CD14-positive monocyte (primary cell): ENCODE measurements around the gene FAM47E. TPM values are rescaled to one million over a fixed set of nuclear protein-coding genes. Genes with fewer than 3 reads are reported as not detected.

Experiments
- DNase-seq, 3 donors: peaks; one replicate each; pipeline ENCODE4 v3.0.0-alpha.2; 2011 to 2022
- H2AFZ ChIP-seq: 2 replicates; pipeline ENCODE4 v1.6.0; 2012; ENCODE audit warnings: mild to moderate bottlenecking, low read depth, low read length, inconsistent platforms; ENCODE audit not compliant: insufficient read depth, poor library complexity, severe bottlenecking
- H3K27ac ChIP-seq, 2 donors: 1 replicate in 1 of 2; 2 replicates in 1 of 2; pipeline ENCODE4 v1.5.1; 2012 to 2013; ENCODE audit warnings: low read length in 2 of 2, control low read depth in 1 of 2, inconsistent platforms in 1 of 2, low read depth in 1 of 2, mild to moderate bottlenecking in 1 of 2
- H3K27me3 ChIP-seq, 2 donors: one replicate each; pipeline versions ENCODE4 v1.6.0 to v1.6.1; 2011 to 2013; ENCODE audit warnings: low read length in 2 of 2; ENCODE audit not compliant: control insufficient read depth in 2 of 2, insufficient read depth in 2 of 2
- H3K36me3 ChIP-seq, 2 donors: replicated peaks in 1 of 2; 1 replicate in 1 of 2; 2 replicates in 1 of 2; pipeline versions ENCODE4 v1.5.1 to v1.6.1; 2012 to 2013; ENCODE audit warnings: low read length in 2 of 2, control low read depth in 1 of 2, inconsistent platforms in 1 of 2, mild to moderate bottlenecking in 1 of 2; ENCODE audit not compliant: insufficient read depth in 2 of 2, control insufficient read depth in 1 of 2
- H3K4me1 ChIP-seq, 2 donors: 1 replicate in 1 of 2; 2 replicates in 1 of 2; pipeline versions ENCODE4 v1.5.1 to v1.6.1; 2012 to 2013; ENCODE audit warnings: low read length in 2 of 2, control low read depth in 1 of 2, inconsistent platforms in 1 of 2, mild to moderate bottlenecking in 1 of 2, moderate library complexity in 1 of 2; ENCODE audit not compliant: insufficient read depth in 2 of 2, control insufficient read depth in 1 of 2
- H3K4me2 ChIP-seq: replicated peaks from 2 replicates; pipeline ENCODE3; 2012; ENCODE audit warnings: low read length, moderate library complexity, mild to moderate bottlenecking; ENCODE audit not compliant: poor library complexity, severe bottlenecking; ENCODE audit errors: extremely low read depth
- H3K4me3 ChIP-seq, 3 experiments: fragments of 200-600 bp in 1 of 3; sonication (generic) in 1 of 3; replicated peaks in 1 of 3; 1 replicate in 2 of 3; 2 replicates in 1 of 3; pipeline ENCODE4 v1.5.1; 2011 to 2013; ENCODE audit warnings: low read length in 3 of 3, mild to moderate bottlenecking in 3 of 3, control low read depth in 2 of 3, low read depth in 2 of 3, inconsistent platforms in 1 of 3, moderate library complexity in 1 of 3
- H3K79me2 ChIP-seq: 2 replicates; pipeline ENCODE4 v1.6.0; 2012; ENCODE audit warnings: mild to moderate bottlenecking, control low read depth, inconsistent platforms, low read length, moderate library complexity; ENCODE audit not compliant: insufficient read depth
- H3K9ac ChIP-seq: 2 replicates; pipeline ENCODE4 v1.6.0; 2017; ENCODE audit warnings: low read length, mild to moderate bottlenecking; ENCODE audit not compliant: insufficient read depth, poor library complexity, severe bottlenecking
- H3K9me3 ChIP-seq, 2 donors: replicated peaks in 1 of 2; 1 replicate in 1 of 2; 2 replicates in 1 of 2; pipeline versions ENCODE4 v1.5.1 to v1.6.1; 2012 to 2013; ENCODE audit warnings: low read length in 2 of 2, control low read depth in 1 of 2; ENCODE audit not compliant: control insufficient read depth in 1 of 2, insufficient read depth in 1 of 2
- H4K20me1 ChIP-seq: 2 replicates; pipeline ENCODE4 v1.6.0; 2012; ENCODE audit warnings: mild to moderate bottlenecking, low read length, control low read depth, moderate library complexity; ENCODE audit not compliant: insufficient read depth
- H3K27ac Mint-ChIP-seq, 7 donors: one replicate each; pipeline ENCODE4 v1.8.0; 2020; ENCODE audit warnings: mild to moderate bottlenecking in 7 of 7, mixed read lengths in 7 of 7, moderate library complexity in 6 of 7, inconsistent platforms in 2 of 7
- H3K27me3 Mint-ChIP-seq, 3 donors: one replicate each; pipeline ENCODE4 v1.8.0; 2021 to 2022; ENCODE audit warnings: low read depth in 3 of 3, mild to moderate bottlenecking in 3 of 3, mixed read lengths in 3 of 3, moderate library complexity in 3 of 3, inconsistent platforms in 1 of 3
- H3K36me3 Mint-ChIP-seq, 2 donors: one replicate each; pipeline ENCODE4 v1.8.0; 2020; ENCODE audit warnings: mixed read lengths in 2 of 2, inconsistent platforms in 1 of 2, mild to moderate bottlenecking in 1 of 2
- H3K4me1 Mint-ChIP-seq: one replicate; pipeline ENCODE4 v1.8.0; 2020; ENCODE audit warnings: mild to moderate bottlenecking, mixed read lengths
- H3K4me3 Mint-ChIP-seq, 2 donors: one replicate each; pipeline ENCODE4 v1.8.0; 2020; ENCODE audit warnings: mild to moderate bottlenecking in 2 of 2, mixed read lengths in 2 of 2, moderate library complexity in 1 of 2
- H3K9me3 Mint-ChIP-seq, 7 donors: one replicate each; pipeline ENCODE4 v1.8.0; 2020 to 2022; ENCODE audit warnings: mixed read lengths in 7 of 7, mild to moderate bottlenecking in 6 of 7, moderate library complexity in 6 of 7, inconsistent platforms in 2 of 7
- CTCF ChIP-seq: fragments of 200-600 bp; IDR thresholded peaks from one replicate; pipeline ENCODE4 v1.8.0; 2022; ENCODE audit warnings: antibody characterized with exemption, mild to moderate bottlenecking
- WGBS: methylation state at CpG from one replicate; pipeline ENCODE4 v1.1.5; 2013; ENCODE audit warnings: missing lambda C conversion rate; ENCODE audit not compliant: insufficient coverage; 5-methylcytosine and 5-hydroxymethylcytosine counted together
- intact Hi-C, 2 donors: fragments of 100-400 bp; cut with micrococcal nuclease; formaldehyde crosslinking; loops; one replicate each; pipeline versions ENCODE4 v1.15.0 to v1.15.1; 2023
- polyA plus RNA-seq, 3 donors: library from polyadenylated mRNA; depleted of rRNA in 1 of 3; unstranded in 2 of 3; stranded (reverse) in 1 of 3; fragments of 300-500 nt in 2 of 3; fragments of >200 nt in 1 of 3; fragmentation: Illumina TruSeq in 2 of 3; gene quantifications; 1 replicate in 2 of 3; 2 replicates in 1 of 3; pipeline ENCODE4 v1.2.3, GENCODE V29; 2012 to 2021

FAM47E gene
- polyA plus RNA-seq, 3 donors, result 0.31 TPM; not detected in 2

GRCh38 chr4:76219299-76220055 lies 32.0 kb upstream of the FAM47E start:
- DNase-seq, result peak; percentile 39 to 77 (median 56)
- TF ChIP-seq CTCF, result no peak
- Histone ChIP-seq H3K36me3 (no peaks in the 10 kb centered on the region), H2AFZ (peak overlapping the region; percentile 43), H3K9ac (no peak overlapping the region), H3K27ac (peak overlapping the region; percentile 51 to 74), H4K20me1 (no peaks in the 10 kb centered on the region), H3K4me3 (peak overlapping the region in 1 of 3 experiments; percentile 46), H3K79me2 (peaks cover 8% of the 10 kb centered on the region), H3K4me1 (peaks cover 47 to 64% of the 10 kb centered on the region in 2 donors), H3K9me3 (no peaks in the 10 kb centered on the region), H3K4me2 (peak overlapping the region; percentile 60), H3K27me3 (no peaks in the 10 kb centered on the region)
- intact Hi-C loops, result loop anchor here (10.0 kb wide), 2 partner anchors 85 to 935 kb away; partner anchors contain the start of genes CCNG2 (in 1 of the 2) and STBD1 (in 1 of the 2)
- peaks cover 62% of the 10 kb centered on the region for H3K4me1 Mint-ChIP-seq
- H3K27ac Mint-ChIP-seq, result peak overlapping the region; percentile 77 to 95 (median 89)
- no peaks in the 10 kb centered on the region for H3K36me3 Mint-ChIP-seq
- H3K27me3 Mint-ChIP-seq, result peaks cover 0 to 1% (median 0%) of the 10 kb centered on the region in 3 donors
- H3K9me3 Mint-ChIP-seq, result no peaks in the 10 kb centered on the region
- H3K4me3 Mint-ChIP-seq, result peak overlapping the region in 1 of 2 donors; percentile 65
- 3% methylated on average over 3 of the region's 7 CpGs for WGBS

GRCh38 chr4:76224171-76224570 lies 27.4 kb upstream of the FAM47E start:
- H3K27ac Mint-ChIP-seq, result no peak overlapping the region
- Histone ChIP-seq H3K9ac (no peak overlapping the region), H4K20me1 (no peaks in the 10 kb centered on the region), H3K4me1 (peaks cover 9 to 21% of the 10 kb centered on the region in 2 donors), H3K27ac (no peak overlapping the region), H3K79me2 (no peaks in the 10 kb centered on the region), H3K4me3 (no peak overlapping the region), H2AFZ (no peak overlapping the region), H3K27me3 (no peaks in the 10 kb centered on the region), H3K9me3 (peaks cover 4 to 5% of the 10 kb centered on the region in 2 donors), H3K36me3 (no peaks in the 10 kb centered on the region), H3K4me2 (no peak overlapping the region)
- TF ChIP-seq CTCF, result no peak
- H3K27me3 Mint-ChIP-seq, result no peaks in the 10 kb centered on the region
- no peak for DNase-seq
- intact Hi-C loops, result no loop called here
- peaks cover 7 to 18% (median 16%) of the 10 kb centered on the region in 7 donors for H3K9me3 Mint-ChIP-seq
- WGBS, result no CpG with 5 or more reads among the region's 3 CpGs
- H3K4me1 Mint-ChIP-seq, result peaks cover 16% of the 10 kb centered on the region
- H3K36me3 Mint-ChIP-seq, result peaks cover 0 to under 1% of the 10 kb centered on the region in 2 donors
- H3K4me3 Mint-ChIP-seq, result no peak overlapping the region
